ENCODE measurements around the gene NOTO.
"Not testable (repeated sequence)": the region's sequence is repeated elsewhere in the genome, so short reads cannot be mapped to it uniquely, and the experiment has no call there.

GRCh38 chr2:73166813-73167212 lies 35.6 kb upstream of the NOTO start:
- TF ChIP-seq CTCF, POLR2A (IDR thresholded peaks at IDR 0.05): not testable (repeated sequence)

Measured in esophagus squamous epithelium (tissue), 4 donors.